ENCODE data around the gene SPON1.

Gene SPON1

GRCh38 chr11:14041565-14041964 is 79.0 kb downstream of the SPON1 start:
- Histone ChIP-seq H3K9me3 (ENCODE audit: low read length) (no peaks in the 10 kb centered on the region), H3K27me3 (ENCODE audit: insufficient read depth, low read length) (no peaks in the 10 kb centered on the region), H3K4me1 (ENCODE audit: insufficient read depth, low read length) (no peaks in the 10 kb centered on the region), H3K4me3 (ENCODE audit: low read length) (no peak overlapping the region), H2AFZ (ENCODE audit: low read depth, low read length) (no peak overlapping the region), H3K36me3 (ENCODE audit: insufficient read depth, low read length) (no peaks in the 10 kb centered on the region)

GRCh38 chr11:14042686-14043465 is 80.4 kb downstream of the SPON1 start:
- no peak overlapping the region for H3K4me3 ChIP-seq (ENCODE audit: low read length)
- H3K9me3 ChIP-seq (ENCODE audit: low read length), result no peaks in the 10 kb centered on the region
- no peaks in the 10 kb centered on the region for H3K36me3 ChIP-seq (ENCODE audit: insufficient read depth, low read length)
- no peaks in the 10 kb centered on the region for H3K27me3 ChIP-seq (ENCODE audit: insufficient read depth, low read length)
- H3K4me1 ChIP-seq (ENCODE audit: insufficient read depth, low read length), result no peaks in the 10 kb centered on the region
- H2AFZ ChIP-seq (ENCODE audit: low read depth, low read length), result no peak overlapping the region

GRCh38 chr11:14044916-14045315 is 82.4 kb downstream of the SPON1 start:
- Histone ChIP-seq H3K27me3 (ENCODE audit: insufficient read depth, low read length) (no peaks in the 10 kb centered on the region), H3K9me3 (ENCODE audit: low read length) (no peaks in the 10 kb centered on the region), H3K4me3 (ENCODE audit: low read length) (no peak overlapping the region), H3K36me3 (ENCODE audit: insufficient read depth, low read length) (no peaks in the 10 kb centered on the region), H3K4me1 (ENCODE audit: insufficient read depth, low read length) (no peaks in the 10 kb centered on the region), H2AFZ (ENCODE audit: low read depth, low read length) (no peak overlapping the region)

GRCh38 chr11:14045417-14045816 is 82.9 kb downstream of the SPON1 start:
- no peaks in the 10 kb centered on the region for H3K27me3 ChIP-seq (ENCODE audit: insufficient read depth, low read length)
- H3K4me3 ChIP-seq (ENCODE audit: low read length), result no peak overlapping the region
- H3K36me3 ChIP-seq (ENCODE audit: insufficient read depth, low read length), result no peaks in the 10 kb centered on the region
- no peak overlapping the region for H2AFZ ChIP-seq (ENCODE audit: low read depth, low read length)
- no peaks in the 10 kb centered on the region for H3K9me3 ChIP-seq (ENCODE audit: low read length)
- H3K4me1 ChIP-seq (ENCODE audit: insufficient read depth, low read length), result no peaks in the 10 kb centered on the region

GRCh38 chr11:14052198-14052597 is 89.7 kb downstream of the SPON1 start:
- Histone ChIP-seq H3K36me3 (ENCODE audit: insufficient read depth, low read length) (no peaks in the 10 kb centered on the region), H2AFZ (ENCODE audit: low read depth, low read length) (no peak overlapping the region), H3K4me1 (ENCODE audit: insufficient read depth, low read length) (no peaks in the 10 kb centered on the region), H3K27me3 (ENCODE audit: insufficient read depth, low read length) (no peaks in the 10 kb centered on the region), H3K4me3 (ENCODE audit: low read length) (no peak overlapping the region), H3K9me3 (ENCODE audit: low read length) (no peaks in the 10 kb centered on the region)

- H3K27me3 ChIP-seq (ENCODE audit: insufficient read depth, low read length), result no peaks in the 10 kb centered on the region
- H2AFZ ChIP-seq (ENCODE audit: low read depth, low read length), result no peak overlapping the region
- H3K36me3 ChIP-seq (ENCODE audit: insufficient read depth, low read length), result no peaks in the 10 kb centered on the region
- H3K4me3 ChIP-seq (ENCODE audit: low read length), result no peak overlapping the region
- no peaks in the 10 kb centered on the region for H3K4me1 ChIP-seq (ENCODE audit: insufficient read depth, low read length)
- H3K9me3 ChIP-seq (ENCODE audit: low read length), result no peaks in the 10 kb centered on the region
These were observed 91.9 kb downstream of the SPON1 start for GRCh38 chr11:14054116-14055107.

- Histone ChIP-seq H3K27me3 (ENCODE audit: insufficient read depth, low read length) (no peaks in the 10 kb centered on the region), H3K9me3 (ENCODE audit: low read length) (no peaks in the 10 kb centered on the region), H3K36me3 (ENCODE audit: insufficient read depth, low read length) (no peaks in the 10 kb centered on the region), H3K4me1 (ENCODE audit: insufficient read depth, low read length) (no peaks in the 10 kb centered on the region), H3K4me3 (ENCODE audit: low read length) (no peak overlapping the region), H2AFZ (ENCODE audit: low read depth, low read length) (no peak overlapping the region)
These were observed 93.4 kb downstream of the SPON1 start for GRCh38 chr11:14055936-14056335.

GRCh38 chr11:14058061-14058460 is 95.5 kb downstream of the SPON1 start:
- Histone ChIP-seq H3K4me3 (ENCODE audit: low read length) (no peak overlapping the region), H3K36me3 (ENCODE audit: insufficient read depth, low read length) (no peaks in the 10 kb centered on the region), H3K27me3 (ENCODE audit: insufficient read depth, low read length) (no peaks in the 10 kb centered on the region), H3K9me3 (ENCODE audit: low read length) (no peaks in the 10 kb centered on the region), H2AFZ (ENCODE audit: low read depth, low read length) (no peak overlapping the region), H3K4me1 (ENCODE audit: insufficient read depth, low read length) (no peaks in the 10 kb centered on the region)

- Histone ChIP-seq H2AFZ (ENCODE audit: low read depth, low read length) (no peak overlapping the region), H3K9me3 (ENCODE audit: low read length) (no peaks in the 10 kb centered on the region), H3K4me1 (ENCODE audit: insufficient read depth, low read length) (no peaks in the 10 kb centered on the region), H3K36me3 (ENCODE audit: insufficient read depth, low read length) (no peaks in the 10 kb centered on the region), H3K27me3 (ENCODE audit: insufficient read depth, low read length) (no peaks in the 10 kb centered on the region), H3K4me3 (ENCODE audit: low read length) (no peak overlapping the region)
These were observed 97.0 kb downstream of the SPON1 start for GRCh38 chr11:14059491-14059890.

- no peak overlapping the region for H2AFZ ChIP-seq (ENCODE audit: low read depth, low read length)
- no peaks in the 10 kb centered on the region for H3K36me3 ChIP-seq (ENCODE audit: insufficient read depth, low read length)
- H3K4me1 ChIP-seq (ENCODE audit: insufficient read depth, low read length), result no peaks in the 10 kb centered on the region
- no peaks in the 10 kb centered on the region for H3K27me3 ChIP-seq (ENCODE audit: insufficient read depth, low read length)
- no peak overlapping the region for H3K4me3 ChIP-seq (ENCODE audit: low read length)
- H3K9me3 ChIP-seq (ENCODE audit: low read length), result no peaks in the 10 kb centered on the region
These were observed 99.2 kb downstream of the SPON1 start for GRCh38 chr11:14061721-14062120.

- Histone ChIP-seq H3K36me3 (ENCODE audit: insufficient read depth, low read length) (no peaks in the 10 kb centered on the region), H3K4me3 (ENCODE audit: low read length) (no peak overlapping the region), H3K4me1 (ENCODE audit: insufficient read depth, low read length) (no peaks in the 10 kb centered on the region), H3K9me3 (ENCODE audit: low read length) (no peaks in the 10 kb centered on the region), H2AFZ (ENCODE audit: low read depth, low read length) (no peak overlapping the region), H3K27me3 (ENCODE audit: insufficient read depth, low read length) (no peaks in the 10 kb centered on the region)
These were observed 102.6 kb downstream of the SPON1 start for GRCh38 chr11:14065141-14065540.

GRCh38 chr11:14065681-14066080 is 103.2 kb downstream of the SPON1 start:
- H3K36me3 ChIP-seq (ENCODE audit: insufficient read depth, low read length), result no peaks in the 10 kb centered on the region
- no peak overlapping the region for H3K4me3 ChIP-seq (ENCODE audit: low read length)
- H3K4me1 ChIP-seq (ENCODE audit: insufficient read depth, low read length), result no peaks in the 10 kb centered on the region
- H3K27me3 ChIP-seq (ENCODE audit: insufficient read depth, low read length), result no peaks in the 10 kb centered on the region
- no peak overlapping the region for H2AFZ ChIP-seq (ENCODE audit: low read depth, low read length)
- no peaks in the 10 kb centered on the region for H3K9me3 ChIP-seq (ENCODE audit: low read length)

- no peaks in the 10 kb centered on the region for H3K4me1 ChIP-seq (ENCODE audit: insufficient read depth, low read length)
- no peaks in the 10 kb centered on the region for H3K27me3 ChIP-seq (ENCODE audit: insufficient read depth, low read length)
- no peak overlapping the region for H2AFZ ChIP-seq (ENCODE audit: low read depth, low read length)
- no peaks in the 10 kb centered on the region for H3K36me3 ChIP-seq (ENCODE audit: insufficient read depth, low read length)
- no peak overlapping the region for H3K4me3 ChIP-seq (ENCODE audit: low read length)
- H3K9me3 ChIP-seq (ENCODE audit: low read length), result no peaks in the 10 kb centered on the region
These were observed 105.2 kb downstream of the SPON1 start for GRCh38 chr11:14067686-14068085.

Measured in neuron (in vitro differentiated cells).